ENCODE data around the gene DUS1L. TPM values are rescaled to one million over a fixed set of nuclear protein-coding genes. Genes with fewer than 3 reads are reported as not detected.

The DUS1L gene
- total and polyA plus RNA-seq, 2 experiments from 2014 or later: 66.0 to 122 TPM

- ATAC-seq (peak; percentile 5), DNase-seq (ENCODE audit: low spot score) (peak; percentile 25)
- Mint-ChIP-seq H3K4me3 (peak overlapping the region; percentile 73), H3K27me3 (ENCODE audit: insufficient read depth, low read depth, poor library complexity) (peaks cover 13% of the 10 kb centered on the region), H3K4me1 (peaks cover 16% of the 10 kb centered on the region), H3K36me3 (ENCODE audit: low read depth) (peaks cover 31% of the 10 kb centered on the region; the same call in 2 of the 3 replicates), H3K9me3 (no peaks in the 10 kb centered on the region), H3K27ac (no peak overlapping the region)
- no peak for TF ChIP-seq JUNB (IDR thresholded peaks at IDR 0.05; ENCODE audit: unreplicated experiment)
- TF ChIP-seq NANOG (IDR thresholded peaks at IDR 0.05; ENCODE audit: borderline replicate concordance): no peak
- TF ChIP-seq REST (IDR thresholded peaks at IDR 0.05; ENCODE audit: unreplicated experiment): no peak
- TF ChIP-seq POLR2AphosphoS5 (IDR thresholded peaks at IDR 0.05; ENCODE audit: low read depth): 0 out of 2 replicates have a peak, but pooled peaks have one; percentile 37
- peaks cover 26% of the 10 kb centered on the region for H4K20me1 ChIP-seq (replicated peaks; ENCODE audit: insufficient read depth)
- H3K4me2 ChIP-seq: peak overlapping the region; percentile 91
- peaks cover 27% of the 10 kb centered on the region for H3K4me1 ChIP-seq (ENCODE audit: insufficient read depth)
- H3K79me2 ChIP-seq (replicated peaks; ENCODE audit: insufficient read depth): peaks cover 53% of the 10 kb centered on the region
- H3F3A ChIP-seq (replicated peaks; ENCODE audit: low read depth): 0 out of 2 replicates have a peak, but pooled peaks cover 14% of the 10 kb centered on the region
- no peak overlapping the region for H2AFZ ChIP-seq
- no peaks in the 10 kb centered on the region for H3K9me2 ChIP-seq (ENCODE audit: insufficient read depth)
- H3K36me3 ChIP-seq (ENCODE audit: insufficient read depth): peaks cover 5% of the 10 kb centered on the region; the same call in 1 of the 2 replicates
- peak overlapping the region; percentile 88 for H3K4me3 ChIP-seq
- H3K27ac ChIP-seq (ENCODE audit: low read depth): no peak overlapping the region
- H3K27me3 ChIP-seq (ENCODE audit: insufficient read depth): no peaks in the 10 kb centered on the region
Observed at GRCh38 chr17:82097184-82097918, 31.7 kb upstream of the DUS1L start.

DNA sequence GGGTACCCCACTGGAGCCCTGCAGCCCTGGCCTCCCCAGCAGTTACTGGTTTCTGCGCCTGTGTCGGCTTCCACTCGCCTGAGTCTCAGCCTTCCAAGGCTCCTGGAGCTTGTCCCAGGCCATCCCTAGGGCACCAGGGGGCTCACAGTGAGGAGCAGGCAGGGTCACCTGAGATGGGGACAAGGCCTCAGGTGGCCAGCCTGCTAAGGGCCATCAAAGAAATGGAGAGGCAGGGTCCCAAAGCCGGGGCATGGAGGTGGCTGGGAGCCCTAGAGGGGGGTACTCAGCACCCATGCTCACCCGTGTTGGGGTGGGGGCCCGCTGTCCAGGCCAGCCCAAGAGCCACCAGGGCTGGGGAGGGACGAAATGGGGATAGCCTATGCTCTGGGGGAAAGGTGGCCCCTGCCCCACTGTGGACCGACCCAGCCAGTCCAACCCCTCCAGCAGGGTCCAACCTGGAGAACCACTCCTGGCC, 31.1 kb upstream of the DUS1L start:
- Histone ChIP-seq H3K36me3 (ENCODE audit: insufficient read depth) (peaks cover 6% of the 10 kb centered on the region; the same call in 1 of the 2 replicates), H3K27me3 (ENCODE audit: insufficient read depth) (no peaks in the 10 kb centered on the region), H3K79me2 (replicated peaks; ENCODE audit: insufficient read depth) (peaks cover 53% of the 10 kb centered on the region), H3F3A (replicated peaks; ENCODE audit: low read depth) (0 out of 2 replicates have a peak, but pooled peaks cover 17% of the 10 kb centered on the region), H4K20me1 (replicated peaks; ENCODE audit: insufficient read depth) (peaks cover 26% of the 10 kb centered on the region), H3K4me2 (peak overlapping the region; percentile 91), H3K4me1 (ENCODE audit: insufficient read depth) (peaks cover 27% of the 10 kb centered on the region), H3K27ac (ENCODE audit: low read depth) (no peak overlapping the region), H3K4me3 (peak overlapping the region; percentile 88), H2AFZ (no peak overlapping the region), H3K9me2 (ENCODE audit: insufficient read depth) (no peaks in the 10 kb centered on the region)
- Mint-ChIP-seq H3K27ac (no peak overlapping the region), H3K9me3 (no peaks in the 10 kb centered on the region), H3K4me1 (peaks cover 14% of the 10 kb centered on the region), H3K27me3 (ENCODE audit: insufficient read depth, low read depth, poor library complexity) (peaks cover 11% of the 10 kb centered on the region), H3K4me3 (peak overlapping the region; percentile 73), H3K36me3 (ENCODE audit: low read depth) (peaks cover 34% of the 10 kb centered on the region; the same call in 2 of the 3 replicates)
- DNase-seq (ENCODE audit: low spot score) (no peak), ATAC-seq (no peak)
- no peak for TF ChIP-seq REST (IDR thresholded peaks at IDR 0.05; ENCODE audit: unreplicated experiment)
- TF ChIP-seq, protein P1, sequence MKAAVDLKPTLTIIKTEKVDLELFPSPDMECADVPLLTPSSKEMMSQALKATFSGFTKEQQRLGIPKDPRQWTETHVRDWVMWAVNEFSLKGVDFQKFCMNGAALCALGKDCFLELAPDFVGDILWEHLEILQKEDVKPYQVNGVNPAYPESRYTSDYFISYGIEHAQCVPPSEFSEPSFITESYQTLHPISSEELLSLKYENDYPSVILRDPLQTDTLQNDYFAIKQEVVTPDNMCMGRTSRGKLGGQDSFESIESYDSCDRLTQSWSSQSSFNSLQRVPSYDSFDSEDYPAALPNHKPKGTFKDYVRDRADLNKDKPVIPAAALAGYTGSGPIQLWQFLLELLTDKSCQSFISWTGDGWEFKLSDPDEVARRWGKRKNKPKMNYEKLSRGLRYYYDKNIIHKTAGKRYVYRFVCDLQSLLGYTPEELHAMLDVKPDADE (IDR thresholded peaks at IDR 0.05): no peak
- no peak for TF ChIP-seq NANOG (IDR thresholded peaks at IDR 0.05; ENCODE audit: borderline replicate concordance)
- TF ChIP-seq ZNF331 (CRISPR knock-in tag; IDR thresholded peaks at IDR 0.05; ENCODE audit: low read depth): no peak
- no peak for TF ChIP-seq JUNB (IDR thresholded peaks at IDR 0.05; ENCODE audit: unreplicated experiment)
- no peak for TF ChIP-seq CREB1 (CRISPR knock-in tag; IDR thresholded peaks at IDR 0.05; ENCODE audit: low read depth)
- TF ChIP-seq EZH2phosphoT487 (IDR thresholded peaks at IDR 0.05; ENCODE audit: unreplicated experiment): no peak
- no peak for TF ChIP-seq STAT1 (IDR thresholded peaks at IDR 0.05; ENCODE audit: unreplicated experiment)
- no peak for TF ChIP-seq EZH2 (IDR thresholded peaks at IDR 0.05; ENCODE audit: low read depth, unreplicated experiment)

Data from GM23338 (cell line).